ENCODE results near the gene PPP1R9A.
A peak's percentile ranks its signal among the peaks of the same experiment; 100 is the strongest.

PPP1R9A gene

GRCh38 chr7:95209276-95209675 is 301.9 kb downstream of the PPP1R9A start:
- H3K4me3 ChIP-seq (ENCODE audit: control insufficient read depth, low read depth, low read length), result no peak overlapping the region
- no peak for DNase-seq (ENCODE audit: low read depth)
- TF ChIP-seq, protein P1, sequence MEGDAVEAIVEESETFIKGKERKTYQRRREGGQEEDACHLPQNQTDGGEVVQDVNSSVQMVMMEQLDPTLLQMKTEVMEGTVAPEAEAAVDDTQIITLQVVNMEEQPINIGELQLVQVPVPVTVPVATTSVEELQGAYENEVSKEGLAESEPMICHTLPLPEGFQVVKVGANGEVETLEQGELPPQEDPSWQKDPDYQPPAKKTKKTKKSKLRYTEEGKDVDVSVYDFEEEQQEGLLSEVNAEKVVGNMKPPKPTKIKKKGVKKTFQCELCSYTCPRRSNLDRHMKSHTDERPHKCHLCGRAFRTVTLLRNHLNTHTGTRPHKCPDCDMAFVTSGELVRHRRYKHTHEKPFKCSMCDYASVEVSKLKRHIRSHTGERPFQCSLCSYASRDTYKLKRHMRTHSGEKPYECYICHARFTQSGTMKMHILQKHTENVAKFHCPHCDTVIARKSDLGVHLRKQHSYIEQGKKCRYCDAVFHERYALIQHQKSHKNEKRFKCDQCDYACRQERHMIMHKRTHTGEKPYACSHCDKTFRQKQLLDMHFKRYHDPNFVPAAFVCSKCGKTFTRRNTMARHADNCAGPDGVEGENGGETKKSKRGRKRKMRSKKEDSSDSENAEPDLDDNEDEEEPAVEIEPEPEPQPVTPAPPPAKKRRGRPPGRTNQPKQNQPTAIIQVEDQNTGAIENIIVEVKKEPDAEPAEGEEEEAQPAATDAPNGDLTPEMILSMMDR (conservative IDR thresholded peaks at IDR 0.05; ENCODE audit: control insufficient read depth, insufficient read depth, low read depth, low read length), result no peak

GRCh38 chr7:95209788-95210187 is 302.4 kb downstream of the PPP1R9A start:
- no peak overlapping the region for H3K4me3 ChIP-seq (ENCODE audit: control insufficient read depth, low read depth, low read length)
- no peak for DNase-seq (ENCODE audit: low read depth)
- TF ChIP-seq, protein P1 (conservative IDR thresholded peaks at IDR 0.05; ENCODE audit: control insufficient read depth, insufficient read depth, low read depth, low read length), result no peak

GRCh38 chr7:95213148-95213547 is 305.8 kb downstream of the PPP1R9A start:
- TF ChIP-seq, protein P1 (conservative IDR thresholded peaks at IDR 0.05; ENCODE audit: control insufficient read depth, insufficient read depth, low read depth, low read length), result no peak
- H3K4me3 ChIP-seq (ENCODE audit: control insufficient read depth, low read depth, low read length), result no peak overlapping the region
- DNase-seq (ENCODE audit: low read depth), result peak; percentile 65

- peak; percentile 99 for DNase-seq (ENCODE audit: low read depth)
- no peak overlapping the region for H3K4me3 ChIP-seq (ENCODE audit: control insufficient read depth, low read depth, low read length)
- TF ChIP-seq, protein P1 (conservative IDR thresholded peaks at IDR 0.05; ENCODE audit: control insufficient read depth, insufficient read depth, low read depth, low read length), result no peak
Observed at GRCh38 chr7:95213809-95214492, 306.6 kb downstream of the PPP1R9A start.

GRCh38 chr7:95219721-95220120 is 312.3 kb downstream of the PPP1R9A start:
- no peak for DNase-seq (ENCODE audit: low read depth)
- no peak overlapping the region for H3K4me3 ChIP-seq (ENCODE audit: control insufficient read depth, low read depth, low read length)
- TF ChIP-seq, protein P1 (conservative IDR thresholded peaks at IDR 0.05; ENCODE audit: control insufficient read depth, insufficient read depth, low read depth, low read length), result no peak

GRCh38 chr7:95220328-95220727 is 312.9 kb downstream of the PPP1R9A start:
- no peak for DNase-seq (ENCODE audit: low read depth)
- TF ChIP-seq, protein P1 (conservative IDR thresholded peaks at IDR 0.05; ENCODE audit: control insufficient read depth, insufficient read depth, low read depth, low read length), result no peak
- no peak overlapping the region for H3K4me3 ChIP-seq (ENCODE audit: control insufficient read depth, low read depth, low read length)
